PC-3 (cell line): ENCODE data around the gene DMC1. TPM values are rescaled to one million over a fixed set of nuclear protein-coding genes. Genes with fewer than 3 reads are reported as not detected.

Experiments used
- ATAC-seq: fragments of 200-7000 bp; cut with Tn5 transposase; 2 replicates; pipeline ENCODE4 v1.9.1; 2020; ENCODE audit warnings: mild to moderate bottlenecking, moderate library complexity
- BruUV-seq: library from RNA; stranded (reverse); fragments of 400-500 nt; replicated peaks from 2 replicates; lab custom pipeline; 2021; lab: Mats Ljungman, UMichigan
- CTCF ChIA-PET: fragments of 300-600 bp; sonication (Branson Sonifier 250); formaldehyde crosslinking; loops from one replicate; lab custom pipeline; 2022; ENCODE audit warnings: antibody characterized with exemption; lab: Charles Lee
- POLR2A ChIA-PET: fragments of 300-600 bp; sonication (Branson Sonifier 250); formaldehyde crosslinking; loops from one replicate; lab custom pipeline; 2022; ENCODE audit warnings: antibody characterized with exemption; ENCODE audit not compliant: unreplicated experiment; lab: Charles Lee
- DNase-seq: peaks from one replicate; pipeline ENCODE4 v3.0.0-alpha.2; 2015
- H2AFZ ChIP-seq: fragments of 300-600 bp; sonication (generic); 2 replicates; pipeline ENCODE4 v1.6.0; 2016; ENCODE audit warnings: antibody characterized with exemption, low read length
- H3F3A ChIP-seq: fragments of 300-600 bp; sonication (generic); one replicate; pipeline ENCODE4 v1.6.0; 2017; ENCODE audit warnings: antibody characterized with exemption, low read length, control low read depth, mild to moderate bottlenecking; ENCODE audit not compliant: unreplicated experiment
- H3K27ac ChIP-seq: fragments of 300-600 bp; sonication (generic); 2 replicates; pipeline ENCODE4 v1.5.1; 2016; ENCODE audit warnings: mild to moderate bottlenecking, low read length
- H3K27me3 ChIP-seq: fragments of 300-600 bp; sonication (generic); 2 replicates; pipeline ENCODE4 v1.6.1; 2016; ENCODE audit warnings: low read length, mixed read lengths
- H3K36me3 ChIP-seq: fragments of 300-600 bp; sonication (generic); 2 replicates; pipeline ENCODE4 v1.6.1; 2016; ENCODE audit warnings: low read depth, mixed run types, low read length, mixed read lengths
- H3K4me1 ChIP-seq: fragments of 300-600 bp; sonication (generic); 2 replicates; pipeline ENCODE4 v1.5.1; 2016; ENCODE audit warnings: low read length; ENCODE audit not compliant: insufficient read depth
- H3K4me2 ChIP-seq: fragments of 300-600 bp; sonication (generic); 2 replicates; pipeline ENCODE4 v1.6.0; 2016; ENCODE audit warnings: low read length
- H3K4me3 ChIP-seq: fragments of 300-600 bp; sonication (generic); 2 replicates; pipeline ENCODE4 v1.5.1; 2016; ENCODE audit warnings: mild to moderate bottlenecking, low read length, mixed read lengths
- H3K79me2 ChIP-seq: fragments of 300-600 bp; sonication (generic); 2 replicates; pipeline ENCODE4 v1.6.1; 2017; ENCODE audit warnings: low read length, mixed read lengths
- H3K9ac ChIP-seq: fragments of 300-600 bp; sonication (generic); 2 replicates; pipeline ENCODE4 v1.6.0; 2016; ENCODE audit warnings: mild to moderate bottlenecking, low read length
- H3K9me2 ChIP-seq: fragments of 300-600 bp; sonication (generic); replicated peaks from 2 replicates; pipeline ENCODE4 v1.6.1; 2016; ENCODE audit warnings: mixed run types, low read length, mixed read lengths
- H3K9me3 ChIP-seq: fragments of 300-600 bp; sonication (generic); 2 replicates; pipeline ENCODE4 v1.6.1; 2016; ENCODE audit warnings: low read length, mixed read lengths
- H4K20me1 ChIP-seq: fragments of 300-600 bp; sonication (generic); 2 replicates; pipeline ENCODE4 v1.6.1; 2016; ENCODE audit warnings: low read length, mixed read lengths
- CTCF ChIP-seq: fragments of 300-600 bp; sonication (generic); conservative IDR thresholded peaks from 2 replicates; pipeline ENCODE4 v1.5.1; 2017; ENCODE audit warnings: antibody characterized with exemption, low read depth, mild to moderate bottlenecking, low read length
- EZH2 ChIP-seq: fragments of 300-600 bp; sonication (generic); IDR thresholded peaks from one replicate; pipeline ENCODE4 v1.6.1; 2017; ENCODE audit warnings: antibody characterized with exemption, mild to moderate bottlenecking, low read length; ENCODE audit not compliant: unreplicated experiment
- EZH2phosphoT487 ChIP-seq: fragments of 300-600 bp; sonication (generic); IDR thresholded peaks from 2 replicates; pipeline ENCODE4 v1.6.1; 2018; ENCODE audit warnings: mild to moderate bottlenecking, antibody characterized with exemption, low read length, borderline replicate concordance
- intact Hi-C: fragments of 100-400 bp; cut with micrococcal nuclease; formaldehyde crosslinking; loops from 2 replicates; pipeline ENCODE4 v1.9.0; 2023
- total RNA-seq: library from RNA; depleted of rRNA; stranded (reverse); fragments of >200 nt; gene quantifications from 2 replicates; pipeline ENCODE4 v1.2.3, GENCODE V29; 2014

The DMC1 gene
- total RNA-seq, 1 experiment from 2014 or later = not detected

GRCh38 chr22:38523029-38523428, 47.0 kb downstream of the DMC1 start:
- no TSS peak for BruUV-seq
- Histone ChIP-seq H3K9ac (no peak overlapping the region), H3K27me3 (no peaks in the 10 kb centered on the region), H3K36me3 (no peaks in the 10 kb centered on the region), H4K20me1 (no peaks in the 10 kb centered on the region), H3K4me1 (no peaks in the 10 kb centered on the region), H3K4me3 (no peak overlapping the region), H2AFZ (no peak overlapping the region), H3F3A (no peaks in the 10 kb centered on the region), H3K27ac (no peak overlapping the region), H3K4me2 (no peak overlapping the region), H3K9me2 (no peaks in the 10 kb centered on the region), H3K9me3 (no peaks in the 10 kb centered on the region), H3K79me2 (no peaks in the 10 kb centered on the region)
- intact Hi-C loops = no loop called here
- TF ChIP-seq EZH2phosphoT487 (no peak), CTCF (no peak), EZH2 (no peak)
- DNase-seq (no peak), ATAC-seq (no peak)
- CTCF ChIA-PET = no interaction called here
- POLR2A ChIA-PET = interaction anchor here (0.6 kb wide), 1 partner anchor 47 kb away, joined by 3 read pairs; no protein-coding TSS in a partner anchor

GRCh38 chr22:38519453-38520250, 50.3 kb downstream of the DMC1 start:
- TF ChIP-seq EZH2phosphoT487 (no peak), EZH2 (no peak), CTCF (no peak)
- no peak overlapping the region for H3K4me2 ChIP-seq
- POLR2A ChIA-PET = no interaction called here

GRCh38 chr22:38518620-38519019, 51.4 kb downstream of the DMC1 start:
- BruUV-seq = no TSS peak
- TF ChIP-seq CTCF = no peak
- no peak for TF ChIP-seq EZH2phosphoT487
- TF ChIP-seq EZH2 = no peak
- no peak overlapping the region for H3K4me2 ChIP-seq
- H3F3A ChIP-seq = no peaks in the 10 kb centered on the region
- H3K27me3 ChIP-seq = no peaks in the 10 kb centered on the region
- H4K20me1 ChIP-seq = no peaks in the 10 kb centered on the region
- CTCF ChIA-PET = no interaction called here
- intact Hi-C loops = no loop called here
- H3K36me3 ChIP-seq = no peaks in the 10 kb centered on the region
- DNase-seq (no peak), ATAC-seq (peak; percentile 43; the same call in 1 of the 2 replicates)
- POLR2A ChIA-PET = no interaction called here
- H3K4me1 ChIP-seq = no peaks in the 10 kb centered on the region
- H3K9me3 ChIP-seq = no peaks in the 10 kb centered on the region
- H3K9me2 ChIP-seq = no peaks in the 10 kb centered on the region
- no peaks in the 10 kb centered on the region for H3K79me2 ChIP-seq
- no peak overlapping the region for H3K4me3 ChIP-seq
- H3K9ac ChIP-seq = no peak overlapping the region
- H2AFZ ChIP-seq = no peak overlapping the region
- H3K27ac ChIP-seq = no peak overlapping the region

More at GRCh38 chr22:38519453-38520250, 50.3 kb downstream of the DMC1 start:
- ATAC-seq (no peak), DNase-seq (no peak)
- Histone ChIP-seq H2AFZ (no peak overlapping the region), H3K79me2 (no peaks in the 10 kb centered on the region), H3K36me3 (no peaks in the 10 kb centered on the region), H3K9me2 (no peaks in the 10 kb centered on the region), H3K27me3 (no peaks in the 10 kb centered on the region), H3K9ac (no peak overlapping the region), H4K20me1 (no peaks in the 10 kb centered on the region), H3K9me3 (no peaks in the 10 kb centered on the region), H3K27ac (no peak overlapping the region), H3K4me3 (no peak overlapping the region), H3K4me1 (no peaks in the 10 kb centered on the region), H3F3A (no peaks in the 10 kb centered on the region)
- intact Hi-C loops = no loop called here
- BruUV-seq = no TSS peak
- CTCF ChIA-PET = no interaction called here
